GM23338 (cell line): ENCODE measurements around the gene CHCHD6.

Source experiments
- CREB1 ChIP-seq: fragments of 250-450 bp; sonication (Bioruptor Pico); IDR thresholded peaks from 2 replicates; pipeline ENCODE4 v1.5.0; 2020; ENCODE audit warnings: low read depth, mild to moderate bottlenecking, moderate library complexity
- CTCF ChIP-seq, 2 experiments: fragments of 200-600 bp in 1 of 2; sonication (generic) in 1 of 2; conservative IDR thresholded peaks; 2 replicates each; pipeline versions ENCODE4 v1.5.1 to v1.6.1; 2016 to 2017; ENCODE audit warnings: antibody characterized with exemption in 2 of 2, low read depth in 2 of 2, mild to moderate bottlenecking in 2 of 2, moderate library complexity in 1 of 2
- ETS1 ChIP-seq: IDR thresholded peaks from 2 replicates; pipeline ENCODE4 v1.6.1; 2016; ENCODE audit warnings: antibody characterized with exemption
- EZH2 ChIP-seq: fragments of 200-600 bp; sonication (generic); IDR thresholded peaks from one replicate; pipeline ENCODE4 v1.8.0; 2017; ENCODE audit warnings: antibody characterized with exemption, mild to moderate bottlenecking, low read depth; ENCODE audit not compliant: unreplicated experiment
- EZH2phosphoT487 ChIP-seq: fragments of 200-600 bp; sonication (generic); IDR thresholded peaks from one replicate; pipeline ENCODE4 v1.8.1; 2018; ENCODE audit warnings: antibody characterized with exemption; ENCODE audit not compliant: unreplicated experiment
- JUNB ChIP-seq: IDR thresholded peaks from one replicate; pipeline ENCODE4 v1.6.1; 2016; ENCODE audit warnings: antibody characterized with exemption; ENCODE audit not compliant: unreplicated experiment
- NANOG ChIP-seq: IDR thresholded peaks from 2 replicates; pipeline ENCODE4 v1.6.1; 2016; ENCODE audit warnings: antibody characterized with exemption, borderline replicate concordance
- POLR2AphosphoS5 ChIP-seq: IDR thresholded peaks from 2 replicates; pipeline ENCODE4 v1.6.1; 2016; ENCODE audit warnings: antibody characterized with exemption, low read depth
- REST ChIP-seq: IDR thresholded peaks from one replicate; pipeline ENCODE4 v1.6.1; 2018; ENCODE audit warnings: antibody characterized with exemption; ENCODE audit not compliant: unreplicated experiment
- STAT1 ChIP-seq: IDR thresholded peaks from one replicate; pipeline ENCODE4 v1.6.1; 2016; ENCODE audit warnings: antibody characterized with exemption; ENCODE audit not compliant: unreplicated experiment
- ZNF331 ChIP-seq: fragments of 250-450 bp; sonication (Bioruptor Pico); IDR thresholded peaks from 2 replicates; pipeline ENCODE4 v1.5.0; 2020; ENCODE audit warnings: low read depth, mild to moderate bottlenecking, moderate library complexity

- TF ChIP-seq STAT1: no peak
- no peak for TF ChIP-seq EZH2phosphoT487
- TF ChIP-seq REST: no peak
- no peak for TF ChIP-seq ZNF331
- no peak for TF ChIP-seq CTCF (conservative IDR thresholded peaks at IDR 0.05; ENCODE audit: low read depth in 2 of 2)
- no peak for TF ChIP-seq EZH2
- TF ChIP-seq POLR2AphosphoS5: no peak
- no peak for TF ChIP-seq NANOG
- TF ChIP-seq CREB1: no peak
- no peak for TF ChIP-seq ETS1
- no peak for TF ChIP-seq JUNB
Measured at GRCh38 chr3:126682009-126682408, 22.0 kb upstream of the CHCHD6 start.
